GM18951 (cell line): Measurements from ENCODE around the gene MFSD6.
A peak's percentile ranks its signal among the peaks of the same experiment; 100 is the strongest.

Source experiments
- POLR2A ChIP-seq: IDR thresholded peaks from 4 replicates; pipeline ENCODE4 v1.6.1; 2011; ENCODE audit warnings: mild to moderate bottlenecking; ENCODE audit not compliant: insufficient read length, insufficient read depth; ENCODE audit errors: extremely low read depth
- in situ Hi-C: fragments of 300-500 bp; cut with MboI; formaldehyde crosslinking; loops from one replicate; pipeline ENCODE4 v1.12.0; 2022; ENCODE audit warnings: low sequenced_read_pairs, mixed read lengths, inconsistent platforms; ENCODE audit not compliant: unreplicated experiment

The MFSD6 gene

GRCh38 chr2:190379249-190379964, 28.7 kb upstream of the MFSD6 start:
- in situ Hi-C loops: no loop called here
- TF ChIP-seq POLR2A: no peak

GRCh38 chr2:190380962-190381412, 27.2 kb upstream of the MFSD6 start:
- in situ Hi-C loops: loop anchor here (10.0 kb wide), 2 partner anchors 304 to 424 kb away; no protein-coding TSS in a partner anchor
- TF ChIP-seq POLR2A: no peak

GRCh38 chr2:190382851-190383250, 25.3 kb upstream of the MFSD6 start:
- in situ Hi-C loops: loop anchor here (10.0 kb wide), 2 partner anchors 302 to 422 kb away; no protein-coding TSS in a partner anchor
- TF ChIP-seq POLR2A: no peak

- no peak for TF ChIP-seq POLR2A
- in situ Hi-C loops: loop anchor here (10.0 kb wide), 2 partner anchors 297 to 417 kb away; no protein-coding TSS in a partner anchor
Measured at GRCh38 chr2:190387422-190387821, 20.7 kb upstream of the MFSD6 start.

GRCh38 chr2:190396271-190396670, 11.9 kb upstream of the MFSD6 start:
- TF ChIP-seq POLR2A: no peak

GRCh38 chr2:190402986-190403603, 5.1 kb upstream of the MFSD6 start:
- in situ Hi-C loops: no loop called here
- TF ChIP-seq POLR2A: no peak

More at GRCh38 chr2:190396271-190396670, 11.9 kb upstream of the MFSD6 start:
- in situ Hi-C loops: loop anchor here (10.0 kb wide), 1 partner anchor 109 kb away; no protein-coding TSS in a partner anchor

GRCh38 chr2:190404487-190404886, 3.7 kb upstream of the MFSD6 start:
- TF ChIP-seq POLR2A: no peak
- in situ Hi-C loops: no loop called here

GRCh38 chr2:190405070-190405469, 3.1 kb upstream of the MFSD6 start:
- in situ Hi-C loops: no loop called here

GRCh38 chr2:190405995-190406394, 2.2 kb upstream of the MFSD6 start:
- no peak for TF ChIP-seq POLR2A
- in situ Hi-C loops: no loop called here

More at GRCh38 chr2:190405070-190405469, 3.1 kb upstream of the MFSD6 start:
- TF ChIP-seq POLR2A: no peak

- in situ Hi-C loops: no loop called here
- TF ChIP-seq POLR2A: no peak
Measured at GRCh38 chr2:190406805-190407204, 1.4 kb upstream of the MFSD6 start.

- TF ChIP-seq POLR2A: no peak
- in situ Hi-C loops: no loop called here
Measured at GRCh38 chr2:190407246-190407661, 901 bp upstream of the MFSD6 start.

- in situ Hi-C loops: no loop called here
Measured at GRCh38 chr2:190408538-190409271, 550 bp downstream of the MFSD6 start.

GRCh38 chr2:190409616-190410015, 1.5 kb downstream of the MFSD6 start:
- no peak for TF ChIP-seq POLR2A
- in situ Hi-C loops: no loop called here

More at GRCh38 chr2:190408538-190409271, 550 bp downstream of the MFSD6 start:
- TF ChIP-seq POLR2A: peak; percentile 69

GRCh38 chr2:190410166-190410565, 2.0 kb downstream of the MFSD6 start:
- no peak for TF ChIP-seq POLR2A

GRCh38 chr2:190412966-190413365, 4.8 kb downstream of the MFSD6 start:
- TF ChIP-seq POLR2A: no peak
- in situ Hi-C loops: no loop called here

More at GRCh38 chr2:190410166-190410565, 2.0 kb downstream of the MFSD6 start:
- in situ Hi-C loops: no loop called here
